ENCODE data around the gene SRD5A1.

SRD5A1 gene

GRCh38 chr5:6714226-6715041, 81.2 kb downstream of the SRD5A1 start:
- DNase-seq, result peak in 2 of 4 experiments; percentile 10 to 23

GRCh38 chr5:6715271-6715670, 82.0 kb downstream of the SRD5A1 start:
- no peak for DNase-seq

GRCh38 chr5:6715758-6716628, 82.8 kb downstream of the SRD5A1 start:
- DNase-seq, result no peak

- no peak for DNase-seq
Measured at GRCh38 chr5:6716629-6717149, 83.4 kb downstream of the SRD5A1 start.

GRCh38 chr5:6717247-6717646, 84.0 kb downstream of the SRD5A1 start:
- no peak for DNase-seq

- no peak for DNase-seq
Measured at GRCh38 chr5:6717687-6718086, 84.4 kb downstream of the SRD5A1 start.

GRCh38 chr5:6718161-6718681, 85.0 kb downstream of the SRD5A1 start:
- no peak for DNase-seq

- DNase-seq, result no peak
Measured at GRCh38 chr5:6718718-6719117, 85.5 kb downstream of the SRD5A1 start.

GRCh38 chr5:6719417-6719816, 86.2 kb downstream of the SRD5A1 start:
- DNase-seq, result no peak

GRCh38 chr5:6719896-6720560, 86.8 kb downstream of the SRD5A1 start:
- no peak for DNase-seq

GRCh38 chr5:6720561-6720921, 87.3 kb downstream of the SRD5A1 start:
- DNase-seq, result no peak

GRCh38 chr5:6721442-6721841, 88.2 kb downstream of the SRD5A1 start:
- DNase-seq, result no peak

- DNase-seq, result no peak
Measured at GRCh38 chr5:6722015-6722414, 88.8 kb downstream of the SRD5A1 start.

- no peak for DNase-seq
Measured at GRCh38 chr5:6723122-6723815, 90.0 kb downstream of the SRD5A1 start.

GRCh38 chr5:6723816-6724300, 90.6 kb downstream of the SRD5A1 start:
- DNase-seq, result no peak
